Fibroblast of skin of abdomen (primary cell): Measurements from ENCODE around the gene SOX6.
"Not testable (repeated sequence)": the region's sequence is repeated elsewhere in the genome, so short reads cannot be mapped to it uniquely, and the experiment has no call there.

Experiments used
- DNase-seq: peaks from one replicate; pipeline ENCODE4 v3.0.0-alpha.2; 2013

SOX6 gene

DNA sequence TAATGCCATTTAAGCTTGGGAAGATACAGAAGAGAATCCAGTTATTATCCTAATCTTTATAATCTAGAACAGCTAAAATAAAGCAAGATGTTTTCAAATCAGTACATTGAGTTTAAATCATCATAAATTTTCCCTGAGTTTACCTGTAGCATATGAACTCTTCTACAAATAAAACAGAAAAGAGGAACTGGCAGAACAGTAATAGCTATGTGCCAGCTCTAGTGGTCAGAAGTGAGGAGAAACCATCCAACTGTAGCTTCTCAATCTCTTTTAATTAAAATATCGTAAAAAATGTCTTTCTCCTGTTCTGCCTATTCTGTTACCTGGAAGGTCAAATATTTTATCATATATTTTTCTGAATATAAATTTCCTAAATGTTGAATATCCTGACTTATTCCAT, 266.9 kb downstream of the SOX6 start:
- no peak for DNase-seq

DNA sequence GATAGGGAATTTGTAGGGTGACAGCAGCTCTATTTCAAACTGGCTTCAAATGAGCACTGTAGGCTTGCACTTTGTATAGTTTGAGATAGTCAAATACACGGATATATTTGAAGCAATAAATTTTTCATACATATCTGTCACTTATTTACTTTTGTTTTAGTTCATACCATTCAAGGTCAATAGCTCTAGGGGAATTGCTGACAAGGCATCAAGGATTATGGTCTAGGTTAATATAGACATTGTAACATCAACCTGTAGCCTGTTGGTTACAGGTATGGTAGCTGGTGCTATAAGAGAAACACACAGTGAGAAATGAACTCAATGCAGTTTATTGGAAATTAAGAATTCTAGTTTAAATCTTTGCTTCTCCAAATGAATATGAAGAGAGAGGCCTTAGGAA, 267.6 kb downstream of the SOX6 start:
- no peak for DNase-seq

DNA sequence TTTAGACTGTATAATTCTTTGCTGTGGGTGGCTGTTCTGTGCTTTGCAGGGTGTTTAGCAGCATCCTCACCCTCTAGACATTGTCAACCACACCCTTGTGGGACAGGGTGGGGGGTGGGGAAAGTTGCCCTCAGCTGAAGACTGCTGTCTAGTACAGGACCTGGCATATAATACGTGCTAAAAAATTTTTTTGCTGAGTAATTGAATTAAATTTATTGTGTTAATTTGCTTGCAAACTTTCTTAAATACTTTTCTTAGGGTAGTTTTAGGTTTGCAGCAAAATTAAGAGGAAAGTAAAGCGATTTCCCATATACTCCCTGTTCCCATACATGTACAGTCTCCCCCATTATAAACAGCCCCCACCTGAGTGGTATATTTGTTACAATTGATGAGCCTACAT, 268.5 kb downstream of the SOX6 start:
- no peak for DNase-seq

- DNase-seq: no peak
Measured at GRCh38 chr11:16086229-16086819, 270.0 kb downstream of the SOX6 start.

DNA sequence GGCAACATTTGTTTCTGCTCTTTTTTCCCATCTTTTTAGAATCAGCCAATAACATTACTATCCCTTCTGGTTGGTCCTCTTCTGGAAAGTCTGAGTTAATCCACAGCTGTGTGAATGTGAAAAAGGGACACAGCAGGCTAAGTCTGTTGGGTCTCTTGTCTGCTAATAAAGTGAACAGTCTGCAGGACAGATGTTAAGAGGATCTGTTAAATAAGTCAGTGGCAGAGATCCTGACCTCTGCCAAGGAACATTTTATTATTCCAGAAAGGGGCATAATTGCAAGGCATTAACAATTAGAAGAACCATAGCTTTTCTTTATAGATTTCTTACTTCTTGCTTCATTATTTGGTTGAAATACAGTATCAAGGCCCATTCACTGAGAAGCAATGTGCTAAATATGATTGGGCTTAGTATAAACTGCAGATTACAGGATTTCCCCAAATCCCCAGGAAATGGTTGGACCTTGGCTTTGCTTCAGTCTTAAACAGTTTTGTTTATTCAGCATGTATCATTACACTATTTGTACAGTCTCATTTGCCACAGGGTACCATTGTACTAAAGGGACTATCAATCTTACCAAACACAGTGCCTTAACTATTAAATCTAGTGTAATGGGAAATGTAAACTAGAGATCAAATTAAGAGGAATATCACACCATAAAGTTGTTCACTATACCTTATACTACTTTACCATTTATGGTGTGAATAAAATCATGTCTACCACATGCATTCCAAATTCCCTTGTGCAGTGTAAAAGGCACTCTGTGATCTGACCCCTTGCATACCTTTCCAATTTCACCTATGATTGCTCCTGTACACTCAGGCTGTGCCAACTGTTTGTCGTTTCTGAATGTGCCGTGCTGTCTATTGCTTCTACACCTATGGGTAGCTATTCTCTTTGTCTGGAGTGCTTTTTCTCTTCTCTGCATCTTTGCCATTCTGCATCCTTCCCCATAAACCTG, 274.0 kb downstream of the SOX6 start:
- DNase-seq: no peak

GRCh38 chr11:16081382-16082094, 274.8 kb downstream of the SOX6 start:
- DNase-seq: peak; percentile 15

DNA sequence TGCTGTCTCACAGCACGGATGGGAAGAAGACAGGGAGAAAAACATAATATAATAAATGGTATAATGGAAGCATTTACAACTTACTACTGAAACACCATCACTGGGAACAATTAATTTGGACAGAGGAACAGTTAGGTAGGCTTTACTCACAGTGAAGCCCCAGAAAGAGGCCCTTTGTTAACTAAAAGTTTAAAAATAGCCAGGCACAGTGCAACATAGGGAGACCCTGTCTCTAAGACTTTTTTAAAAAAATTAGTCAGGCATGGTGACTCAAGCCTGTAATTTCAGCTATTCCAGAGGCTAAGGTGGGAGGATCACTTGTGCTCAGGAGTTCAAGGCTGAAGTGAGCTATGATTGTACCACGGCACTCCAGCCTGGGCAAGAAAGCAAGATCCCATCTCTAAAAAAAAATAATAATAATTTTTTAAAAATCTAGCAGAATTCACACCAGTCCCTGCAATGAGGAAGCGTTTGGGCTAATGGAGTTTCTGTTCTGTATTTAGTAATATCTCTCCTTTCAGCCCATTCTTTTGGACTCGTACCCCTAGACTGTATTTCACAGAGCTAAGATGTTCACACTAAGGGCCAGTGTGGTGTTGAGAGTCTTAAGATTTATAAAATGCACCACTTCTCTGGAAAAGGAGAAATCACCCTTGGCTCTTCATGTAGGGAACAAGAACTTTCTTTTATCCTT, 275.5 kb downstream of the SOX6 start:
- DNase-seq: no peak

- DNase-seq: no peak
Measured at GRCh38 chr11:16078936-16079335, 277.4 kb downstream of the SOX6 start.

DNA sequence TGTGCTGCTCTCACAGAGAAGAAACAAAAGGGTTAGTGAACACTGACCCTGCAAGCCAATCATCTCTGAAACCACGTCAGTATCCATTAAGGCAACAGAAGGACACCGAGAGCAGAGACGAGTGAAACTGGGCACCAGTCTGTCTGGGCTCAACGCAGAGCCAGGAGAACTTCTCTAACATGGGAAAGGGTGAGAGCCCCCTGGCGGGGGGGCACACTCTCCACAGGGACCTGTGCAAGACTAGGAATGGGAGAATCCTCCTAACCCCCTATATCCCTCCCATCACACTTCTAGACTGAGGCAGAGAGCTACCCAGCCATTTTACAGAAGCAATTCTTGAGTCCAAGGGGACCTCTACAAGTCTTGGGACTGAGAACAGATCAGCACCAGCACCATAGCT, 285.8 kb downstream of the SOX6 start:
- DNase-seq: no peak

DNA sequence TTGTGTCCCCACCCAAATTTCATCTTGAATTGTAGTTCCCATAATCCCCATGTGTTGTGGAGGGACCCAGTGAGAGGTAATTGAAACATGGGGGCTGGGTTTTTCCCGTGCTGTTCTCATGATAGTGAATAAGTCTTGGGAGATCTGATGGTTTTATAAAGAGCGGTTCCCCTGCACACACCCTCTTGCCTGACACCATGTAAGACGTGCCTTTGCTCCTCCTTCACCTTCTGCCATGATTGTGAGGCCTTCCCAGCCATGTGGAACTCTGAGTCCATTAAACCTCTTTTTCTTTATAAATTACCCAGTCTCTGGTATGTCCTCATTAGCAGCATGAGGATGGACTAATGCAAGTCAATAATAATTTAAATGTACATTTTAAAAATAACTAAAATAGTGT, 289.1 kb downstream of the SOX6 start:
- not testable (repeated sequence) for DNase-seq

- no peak for DNase-seq
Measured at GRCh38 chr11:16059332-16059731, 297.0 kb downstream of the SOX6 start.

DNA sequence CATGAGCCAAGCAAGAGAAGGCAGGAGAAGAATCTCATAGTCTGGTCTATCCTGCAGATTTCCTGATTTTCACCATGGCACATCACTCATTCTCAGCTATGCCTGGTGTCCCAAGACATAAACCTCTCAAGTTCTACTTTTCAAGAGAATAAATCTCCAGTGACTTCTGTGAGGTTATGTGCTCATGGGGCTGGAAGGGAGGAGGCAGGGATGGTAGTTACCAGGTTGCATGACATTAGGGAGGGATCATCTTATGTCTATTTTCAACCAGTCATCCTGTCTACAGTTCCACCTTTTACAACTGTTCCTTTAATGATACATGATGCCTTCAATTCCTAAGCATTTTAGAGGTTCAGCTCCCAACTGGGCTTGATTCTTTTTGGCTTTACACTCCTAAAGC, 297.7 kb downstream of the SOX6 start:
- DNase-seq: no peak

GRCh38 chr11:16052750-16053149, 303.6 kb downstream of the SOX6 start:
- no peak for DNase-seq

DNA sequence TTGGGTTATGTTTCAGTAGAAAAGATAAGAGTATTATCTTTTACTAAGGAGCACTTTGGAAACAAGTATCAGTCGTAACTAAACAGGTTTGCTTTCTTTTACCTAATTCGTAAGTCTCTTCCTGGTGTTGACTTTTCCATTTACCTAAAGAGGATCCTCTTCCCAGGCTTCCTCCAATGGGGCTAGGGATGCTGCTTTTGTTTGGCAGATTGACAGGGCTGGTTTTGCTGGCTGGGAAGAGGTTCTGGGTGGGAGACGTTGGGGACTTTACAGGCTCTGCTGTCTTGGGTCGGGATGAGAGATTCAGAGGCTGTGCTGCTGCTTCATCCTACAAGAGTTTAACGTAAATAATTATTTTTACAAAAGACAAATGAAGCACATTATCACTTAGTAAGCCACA, 306.7 kb downstream of the SOX6 start:
- DNase-seq: no peak

- DNase-seq: no peak
Measured at GRCh38 chr11:16047073-16047472, 309.3 kb downstream of the SOX6 start.

- no peak for DNase-seq
Measured at GRCh38 chr11:16043617-16044016, 312.7 kb downstream of the SOX6 start.

- DNase-seq: no peak
Measured at GRCh38 chr11:16041207-16041606, 315.1 kb downstream of the SOX6 start.

DNA sequence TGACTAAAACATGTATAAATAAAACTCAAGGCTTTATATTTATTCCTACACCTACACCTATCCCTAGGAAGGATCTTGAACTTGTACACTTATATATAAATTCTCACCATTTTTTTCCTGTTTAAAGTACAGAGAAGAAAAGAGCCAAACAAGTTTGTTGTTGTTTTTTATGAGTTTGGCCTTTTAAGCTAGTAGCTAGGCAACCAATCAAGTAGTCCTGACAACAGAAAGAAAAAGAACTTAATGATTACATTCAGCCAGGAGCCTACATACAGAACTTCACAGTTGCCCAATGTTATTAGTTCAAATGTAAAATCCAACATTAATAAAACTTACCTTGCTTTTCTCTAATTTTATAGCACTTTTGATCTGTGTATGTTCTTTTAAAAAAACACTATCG, 316.2 kb downstream of the SOX6 start:
- no peak for DNase-seq

DNA sequence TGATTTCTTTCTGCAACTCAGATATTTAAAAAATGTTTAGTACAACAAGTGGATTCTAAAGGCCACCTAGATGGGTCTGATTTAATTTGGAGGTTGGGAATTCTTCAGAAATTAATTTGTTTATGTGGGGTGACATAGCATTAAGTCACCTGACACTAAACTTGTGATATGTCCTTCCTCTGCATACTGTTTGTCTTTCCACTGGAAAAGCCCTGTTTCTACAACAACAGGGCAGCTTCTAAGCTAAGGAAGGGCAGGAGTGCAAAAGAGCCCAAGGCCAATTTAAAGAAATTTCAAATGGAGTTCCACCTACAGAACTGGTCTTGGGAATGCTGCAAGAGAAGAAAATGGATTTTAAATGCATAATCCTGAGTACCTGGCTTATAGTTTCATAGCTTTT, 319.2 kb downstream of the SOX6 start:
- DNase-seq: no peak

- no peak for DNase-seq
Measured at GRCh38 chr11:16036218-16036617, 320.1 kb downstream of the SOX6 start.

- no peak for DNase-seq
Measured at GRCh38 chr11:16034074-16034473, 322.3 kb downstream of the SOX6 start.

DNA sequence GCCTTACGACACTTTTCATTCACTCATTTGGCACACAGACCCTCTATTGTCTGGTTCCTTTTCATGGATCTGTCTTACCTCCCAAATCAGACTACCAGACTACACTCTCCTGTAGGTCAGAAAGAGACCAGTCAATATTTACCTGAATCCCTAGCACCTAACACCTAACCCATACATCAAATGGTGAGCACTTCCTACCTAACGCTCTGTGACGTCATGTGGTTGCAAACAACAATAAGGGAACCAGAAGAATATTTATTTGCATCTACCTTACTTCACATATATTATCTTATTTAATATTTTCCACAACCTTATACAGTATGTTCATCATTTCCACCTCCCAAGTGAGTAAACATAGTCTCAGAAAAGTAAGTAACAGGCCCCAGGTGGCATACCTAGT, 323.4 kb downstream of the SOX6 start:
- no peak for DNase-seq

GRCh38 chr11:16031210-16031609, 325.1 kb downstream of the SOX6 start:
- DNase-seq: no peak
